ENCODE results near the gene BRI3BP. TPM values are rescaled to one million over a fixed set of nuclear protein-coding genes. Genes with fewer than 3 reads are reported as not detected.

The BRI3BP gene
- total RNA-seq (2011; cell fraction: chromatin; rRNA removed; ENCODE audit: low replicate concordance), result 16.2 and 18.6 TPM in 2 replicates
- 17.1 and 17.2 TPM in 2 replicates for total RNA-seq (2011; cell fraction: nucleolus; rRNA removed)
- 29.4 and 43.7 TPM in 2 replicates for total RNA-seq (2011; cell fraction: nucleoplasm; rRNA removed)
- total RNA-seq (2014; rRNA removed) (15.8 and 18.9 TPM in 2 replicates), total RNA-seq (2014; rRNA removed; fragmentation: Illumina TruSeq; extraction: Trizol) (24.2 and 24.7 TPM in 2 replicates), total RNA-seq (2015; rRNA removed; fragmentation: Illumina TruSeq; extraction: Trizol) (24.4 and 25.0 TPM in 2 replicates), total RNA-seq (2021) (24.6 TPM in 2 replicates), polyA plus RNA-seq (2011; rRNA removed) (13.5 and 15.2 TPM in 2 replicates), polyA plus RNA-seq (2014; fragmentation: Illumina TruSeq; extraction: Trizol) (18.8 and 21.2 TPM in 2 replicates), polyA plus RNA-seq (2014; fragmentation: Nextera tagmentation; extraction: Ambion mirVana) (10 to 100 TPM; 12.3 to 16.6 TPM), polyA plus RNA-seq (2014; rRNA removed) (12.9 and 16.2 TPM in 2 replicates), polyA minus RNA-seq (2011; rRNA and poly(A)+ RNA removed) (25.7 and 28.6 TPM in 2 replicates), Bru-seq, nascent RNA (percentile 79 among the genes with signal in this experiment), BruChase-seq, experiment 1, labeled RNA remaining after a 2-hour chase (percentile 77 among the genes with signal in this experiment), BruChase-seq, experiment 2, labeled RNA remaining after a 6-hour chase (percentile 78 among the genes with signal in this experiment)
- 11.4 and 14.8 TPM in 2 replicates for polyA plus RNA-seq (2011; cell fraction: cytosol; rRNA removed)
- 3.4 and 3.6 TPM in 2 replicates for polyA plus RNA-seq (2011; cell fraction: nucleus; rRNA removed)
- 7.6 and 12.1 TPM in 2 replicates for polyA plus RNA-seq (2012)
- 17.7 and 21.7 TPM in 2 replicates for polyA minus RNA-seq (2011; cell fraction: cytosol; rRNA and poly(A)+ RNA removed)
- polyA minus RNA-seq (2011; cell fraction: nucleus; rRNA and poly(A)+ RNA removed), result 2.2 and 4.0 TPM in 2 replicates
- long read RNA-seq, experiment 1, full-length matches to known transcripts, result 91 of 136 reads
- long read RNA-seq, experiment 1, partial matches to known transcripts, result 12 of 136 reads
- long read RNA-seq, experiment 1, other reads (novel, unspliced or antisense), result 33 of 136 reads
- long read RNA-seq, experiment 2, full-length matches to known transcripts, result 9 of 27 reads
- long read RNA-seq, experiment 2, partial matches to known transcripts, result 0 of 27 reads
- long read RNA-seq, experiment 2, other reads (novel, unspliced or antisense), result 18 of 27 reads
- long read RNA-seq, experiment 3, full-length matches to known transcripts, result 11 of 15 reads
- long read RNA-seq, experiment 3, partial matches to known transcripts, result 3 of 15 reads
- long read RNA-seq, experiment 3, other reads (novel, unspliced or antisense), result 1 of 15 reads

DNA sequence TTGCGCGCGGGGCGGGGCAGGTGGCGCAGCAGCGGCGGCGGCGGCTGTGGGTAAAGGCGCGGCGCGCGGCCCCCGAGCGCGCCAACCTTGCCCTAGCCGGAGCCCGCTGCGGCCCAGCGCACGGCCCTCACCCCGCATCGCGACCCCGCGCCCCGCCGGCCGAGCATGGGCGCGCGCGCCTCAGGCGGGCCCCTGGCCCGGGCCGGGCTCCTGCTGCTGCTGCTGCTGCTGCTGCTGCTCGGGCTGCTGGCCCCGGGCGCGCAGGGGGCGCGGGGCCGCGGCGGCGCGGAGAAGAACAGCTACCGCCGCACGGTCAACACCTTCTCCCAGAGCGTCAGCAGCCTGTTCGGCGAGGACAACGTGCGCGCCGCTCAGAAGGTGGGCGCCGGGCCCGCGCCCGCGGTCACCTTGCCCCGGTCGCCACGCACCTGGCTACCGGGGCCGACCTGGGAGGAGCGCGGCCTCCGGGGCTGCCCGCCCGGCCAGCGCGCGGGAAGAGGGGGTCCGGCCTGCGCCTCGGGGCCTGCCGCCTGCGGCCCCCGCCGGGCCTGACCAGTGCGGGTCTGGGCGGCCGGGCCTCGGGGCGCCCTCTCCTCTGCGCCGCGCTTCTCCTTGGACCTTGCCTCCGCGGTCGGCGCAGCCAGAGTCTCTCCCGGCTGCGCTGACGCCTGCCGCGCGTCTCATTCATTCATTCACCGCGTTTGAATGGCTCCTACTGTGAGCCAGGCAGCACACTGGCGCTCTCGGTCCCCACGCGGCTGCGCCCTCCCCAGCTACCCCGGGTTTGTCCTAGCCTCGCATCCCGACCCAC, at the start of gene BRI3BP:
TSS of gene BRI3BP (plus strand) at position 20 of the 811 bp plus-strand sequence. CDS start at position 166, 146 bp downstream.
- Histone ChIP-seq H3K9me1 (ENCODE audit: control insufficient read depth, insufficient read depth, low read length) (no peaks in the 10 kb centered on the region), H4K20me1 (replicated peaks; ENCODE audit: control insufficient read depth, insufficient read depth, low read length) (no peaks in the 10 kb centered on the region), H2AFZ (ENCODE audit: low read depth, low read length) (peak within 1 kb of the TSS; percentile 93), H3K4me1 (replicated peaks in 1 of 2; ENCODE audit: control insufficient read depth in 2 of 2, insufficient read depth in 2 of 2, low read length in 2 of 2) (peaks cover 18 to 31% of the 10 kb centered on the region in 2 experiments), H3K36me3 (ENCODE audit: control insufficient read depth, insufficient read depth, low read length) (peaks cover 10% of the 10 kb centered on the region; the same call in 1 of the 3 replicates), H3K79me2 (ENCODE audit: control insufficient read depth, insufficient read depth, low read length) (peaks cover 50% of the 10 kb centered on the region), H3K4me3 (peak within 1 kb of the TSS; percentile 83), H3K9me3 (replicated peaks; ENCODE audit: control insufficient read depth, insufficient read depth, low read depth, low read length) (no peaks in the 10 kb centered on the region), H3K4me2 (ENCODE audit: insufficient read depth, low read length) (peak within 1 kb of the TSS; percentile 82), H3K27me3 (ENCODE audit: control insufficient read depth in 2 of 2, insufficient read depth in 2 of 2, low read length in 2 of 2) (no peaks in the 10 kb centered on the region), H3K9ac (ENCODE audit: insufficient read depth in 1 of 2, low read depth in 2 of 2, low read length in 2 of 2) (peak within 1 kb of the TSS; percentile 79 to 95), H3K27ac (ENCODE audit: extremely low read depth, low read depth, low read length) (peak within 1 kb of the TSS; percentile 82)
- POLR2A ChIA-PET, result interaction anchor here (0.6 to 1.6 kb wide), 4 partner anchors 16 to 130 kb away, joined by 3 to 4 read pairs (median 3); partner anchors contain the start of genes SCARB1 and UBC
- peak; percentile 75 for ATAC-seq
- DNase-seq (ENCODE audit: extremely low read depth in 1 of 4, low spot score in 3 of 4), result peak; percentile 51 to 87 (median 72)
- FAIRE-seq, result no peak
- in situ Hi-C loops (cut with MboI) (no loop called here), intact Hi-C loops (cut with micrococcal nuclease) (loop anchor here (2.0 kb wide), 1 partner anchor 53 kb away; no protein-coding TSS in a partner anchor)
- no TSS peak for BruUV-seq (replicated peaks)
- CTCF ChIA-PET (ENCODE audit: low intra/inter-chr PET ratio), result no interaction called here
- WGBS (ENCODE audit: insufficient coverage, low coverage, missing lambda C conversion rate), result under 1% methylated on average over 63 of the region's 112 CpGs
- no peak for TF ChIP-seq CREBBP (IDR thresholded peaks at IDR 0.05; ENCODE audit: low read depth, low read length)
- TF ChIP-seq RBBP5 (IDR thresholded peaks at IDR 0.05; ENCODE audit: borderline replicate concordance, insufficient read depth, low read length, poor library complexity, severe bottlenecking), result peak; percentile 80
- TF ChIP-seq ZC3H4 (CRISPR knock-in tag; IDR thresholded peaks at IDR 0.05; ENCODE audit: borderline replicate concordance), result no peak
- no peak for TF ChIP-seq USF2 (CRISPR knock-in tag; IDR thresholded peaks at IDR 0.05)
- 0 out of 4 replicates have a peak, but pooled peaks have one; percentile 10 to 22 for TF ChIP-seq SIN3A (IDR thresholded peaks at IDR 0.05; ENCODE audit: borderline replicate concordance in 2 of 2, control insufficient read depth in 1 of 2, low read depth in 2 of 2, low read length in 2 of 2)
- TF ChIP-seq ZKSCAN8 (CRISPR knock-in tag; IDR thresholded peaks at IDR 0.05), result no peak
- peak; percentile 60 for TF ChIP-seq RBFOX2 (IDR thresholded peaks at IDR 0.05; ENCODE audit: low read depth, low read length)
- no peak for TF ChIP-seq NFRKB (IDR thresholded peaks at IDR 0.05; ENCODE audit: low read depth)
- peak; percentile 42 for TF ChIP-seq CCNT2 (IDR thresholded peaks at IDR 0.05; ENCODE audit: borderline replicate concordance, extremely low read depth, insufficient read length, low read depth, low read length)
- TF ChIP-seq STAT5A (IDR thresholded peaks at IDR 0.05; ENCODE audit: borderline replicate concordance, low read length), result no peak
- TF ChIP-seq ZC3H11A (IDR thresholded peaks at IDR 0.05; ENCODE audit: low read depth, low read length), result no peak
